ENCODE data around the gene DDX59.
"Not testable (repeated sequence)": the region's sequence is repeated elsewhere in the genome, so short reads cannot be mapped to it uniquely, and the experiment has no call there.

The DDX59 gene

DNA sequence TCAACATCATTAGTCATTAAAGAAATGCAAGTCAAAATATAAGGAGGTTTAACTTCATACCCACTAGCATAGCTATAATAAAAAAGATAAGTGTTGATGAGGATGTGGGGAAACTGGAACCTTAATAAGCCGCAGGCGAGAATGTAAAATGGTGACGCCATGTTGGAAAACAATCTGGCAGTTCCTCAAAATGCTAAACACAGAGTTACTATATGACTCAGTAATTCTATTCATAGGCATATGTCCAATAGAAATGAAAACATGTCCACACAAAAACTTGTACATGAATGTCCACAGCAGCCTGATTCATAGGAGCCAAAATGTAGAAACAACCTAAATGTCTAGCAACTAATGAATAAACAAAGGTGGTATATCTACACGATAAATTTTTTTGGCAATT lies 23.2 kb downstream of the DDX59 start:
- H3K9me3 ChIP-seq (ENCODE audit: control insufficient read depth in 2 of 2, low read length in 2 of 2): no peaks in the 10 kb centered on the region
- H3K4me1 ChIP-seq (ENCODE audit: control insufficient read depth, insufficient read depth, low read length): no peaks in the 10 kb centered on the region
- no peaks in the 10 kb centered on the region for H3K27me3 ChIP-seq (ENCODE audit: control insufficient read depth in 1 of 2, insufficient read depth in 2 of 2, low read length in 2 of 2)
- H3K27ac ChIP-seq (ENCODE audit: low read length): no peak overlapping the region
- H3K9ac ChIP-seq (ENCODE audit: low read length in 2 of 2): no peak overlapping the region
- no peak overlapping the region for H3K4me3 ChIP-seq (ENCODE audit: low read length in 2 of 2)
- peaks cover 7 to 13% of the 10 kb centered on the region in 2 donors for H3K36me3 ChIP-seq (ENCODE audit: control insufficient read depth in 2 of 2, insufficient read depth in 2 of 2, low read length in 2 of 2)

DNA sequence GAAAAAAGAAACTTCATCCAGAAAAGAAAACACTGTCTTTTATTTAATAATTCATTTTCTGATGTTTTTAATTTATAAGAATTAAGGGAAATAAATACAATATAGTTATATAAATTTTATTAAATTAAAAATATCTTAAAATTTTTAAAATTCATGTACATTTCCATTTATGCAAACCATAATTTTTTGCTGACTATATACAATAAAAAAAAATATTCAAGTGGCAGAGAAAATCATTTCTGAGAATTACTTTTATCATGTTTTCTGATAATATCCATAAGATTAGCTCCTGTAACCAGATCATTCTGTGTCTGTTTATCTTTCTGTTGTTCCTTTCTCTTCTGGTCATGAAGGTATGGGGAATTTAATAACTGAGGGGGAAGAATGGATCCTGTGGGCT lies 25.7 kb downstream of the DDX59 start:
- peaks cover 7 to 13% of the 10 kb centered on the region in 2 donors for H3K36me3 ChIP-seq (ENCODE audit: control insufficient read depth in 2 of 2, insufficient read depth in 2 of 2, low read length in 2 of 2)
- no peaks in the 10 kb centered on the region for H3K9me3 ChIP-seq (ENCODE audit: control insufficient read depth in 2 of 2, low read length in 2 of 2)
- no peak overlapping the region for H3K9ac ChIP-seq (ENCODE audit: low read length in 2 of 2)
- H3K4me1 ChIP-seq (ENCODE audit: control insufficient read depth, insufficient read depth, low read length): no peaks in the 10 kb centered on the region
- H3K27ac ChIP-seq (ENCODE audit: low read length): no peak overlapping the region
- H3K4me3 ChIP-seq (ENCODE audit: low read length in 2 of 2): no peak overlapping the region
- no peaks in the 10 kb centered on the region for H3K27me3 ChIP-seq (ENCODE audit: control insufficient read depth in 1 of 2, insufficient read depth in 2 of 2, low read length in 2 of 2)

GRCh38 chr1:200642481-200642880 lies 27.2 kb downstream of the DDX59 start:
- Histone ChIP-seq H3K9me3 (ENCODE audit: control insufficient read depth in 2 of 2, low read length in 2 of 2) (no peaks in the 10 kb centered on the region), H3K4me1 (ENCODE audit: control insufficient read depth, insufficient read depth, low read length) (no peaks in the 10 kb centered on the region), H3K27ac (ENCODE audit: low read length) (no peak overlapping the region), H3K4me3 (ENCODE audit: low read length in 2 of 2) (no peak overlapping the region), H3K9ac (ENCODE audit: low read length in 2 of 2) (no peak overlapping the region), H3K36me3 (ENCODE audit: control insufficient read depth in 2 of 2, insufficient read depth in 2 of 2, low read length in 2 of 2) (peaks cover 5 to 7% of the 10 kb centered on the region in 2 donors), H3K27me3 (ENCODE audit: control insufficient read depth in 1 of 2, insufficient read depth in 2 of 2, low read length in 2 of 2) (no peaks in the 10 kb centered on the region)

DNA sequence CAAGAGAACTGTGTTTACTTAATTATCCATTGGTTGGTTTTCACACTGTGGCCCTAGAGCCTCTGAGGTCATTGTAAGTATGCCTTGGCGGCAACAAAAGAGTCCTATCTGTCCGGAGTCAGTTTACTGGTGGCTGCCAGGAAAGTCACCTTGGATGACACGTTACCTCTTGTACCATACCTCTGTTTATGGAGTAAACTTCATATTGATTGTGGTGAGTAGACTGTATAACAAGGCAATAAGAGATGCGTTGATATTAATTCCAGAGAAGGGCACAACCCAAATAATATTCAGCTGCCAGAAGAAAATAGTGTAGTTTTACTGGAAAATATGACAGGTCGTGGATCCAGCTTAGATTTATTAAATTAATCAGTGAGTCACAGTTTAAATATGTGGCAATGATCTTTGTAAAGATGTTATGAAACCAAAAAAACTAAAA lies 28.7 kb downstream of the DDX59 start:
- no peaks in the 10 kb centered on the region for H3K4me1 ChIP-seq (ENCODE audit: control insufficient read depth, insufficient read depth, low read length)
- no peaks in the 10 kb centered on the region for H3K9me3 ChIP-seq (ENCODE audit: control insufficient read depth in 2 of 2, low read length in 2 of 2)
- H3K27ac ChIP-seq (ENCODE audit: low read length): no peak overlapping the region
- H3K4me3 ChIP-seq (ENCODE audit: low read length in 2 of 2): no peak overlapping the region
- peaks cover 0 to 2% of the 10 kb centered on the region in 2 donors for H3K36me3 ChIP-seq (ENCODE audit: control insufficient read depth in 2 of 2, insufficient read depth in 2 of 2, low read length in 2 of 2)
- no peak overlapping the region for H3K9ac ChIP-seq (ENCODE audit: low read length in 2 of 2)
- H3K27me3 ChIP-seq (ENCODE audit: control insufficient read depth in 1 of 2, insufficient read depth in 2 of 2, low read length in 2 of 2): no peaks in the 10 kb centered on the region

DNA sequence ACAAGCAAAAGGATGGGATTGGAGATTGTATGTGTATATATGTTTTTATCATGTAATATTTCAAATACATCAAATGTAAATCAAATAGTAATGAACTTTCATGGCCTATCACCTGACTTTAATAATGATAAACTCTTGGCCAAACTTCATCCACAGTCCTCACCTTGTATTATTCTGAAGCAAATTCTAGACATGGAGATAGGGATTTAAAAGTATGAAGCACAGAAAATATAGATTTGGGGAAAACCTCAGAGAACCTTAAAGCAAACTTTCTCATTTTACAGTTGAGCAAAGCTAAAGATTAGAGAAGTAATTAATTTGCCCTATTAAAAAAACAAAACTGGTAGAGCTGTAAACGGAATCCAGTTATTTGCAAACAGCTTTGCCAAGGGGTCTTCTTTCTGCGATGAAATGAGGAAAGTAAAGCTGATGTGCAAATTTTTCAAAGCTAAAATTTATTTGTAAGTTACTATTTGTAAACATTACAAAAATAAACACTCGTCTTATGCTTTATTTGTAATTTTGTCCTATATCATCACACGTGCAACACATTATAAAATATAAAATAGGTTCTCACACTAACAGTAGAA lies 29.2 kb downstream of the DDX59 start:
- no peaks in the 10 kb centered on the region for H3K4me1 ChIP-seq (ENCODE audit: control insufficient read depth, insufficient read depth, low read length)
- H3K27ac ChIP-seq (ENCODE audit: low read length): no peak overlapping the region
- H3K9ac ChIP-seq (ENCODE audit: low read length in 2 of 2): no peak overlapping the region
- no peak overlapping the region for H3K4me3 ChIP-seq (ENCODE audit: low read length in 2 of 2)
- H3K9me3 ChIP-seq (ENCODE audit: control insufficient read depth in 2 of 2, low read length in 2 of 2): no peaks in the 10 kb centered on the region
- peaks cover 0 to 2% of the 10 kb centered on the region in 2 donors for H3K36me3 ChIP-seq (ENCODE audit: control insufficient read depth in 2 of 2, insufficient read depth in 2 of 2, low read length in 2 of 2)
- no peaks in the 10 kb centered on the region for H3K27me3 ChIP-seq (ENCODE audit: control insufficient read depth in 1 of 2, insufficient read depth in 2 of 2, low read length in 2 of 2)

DNA sequence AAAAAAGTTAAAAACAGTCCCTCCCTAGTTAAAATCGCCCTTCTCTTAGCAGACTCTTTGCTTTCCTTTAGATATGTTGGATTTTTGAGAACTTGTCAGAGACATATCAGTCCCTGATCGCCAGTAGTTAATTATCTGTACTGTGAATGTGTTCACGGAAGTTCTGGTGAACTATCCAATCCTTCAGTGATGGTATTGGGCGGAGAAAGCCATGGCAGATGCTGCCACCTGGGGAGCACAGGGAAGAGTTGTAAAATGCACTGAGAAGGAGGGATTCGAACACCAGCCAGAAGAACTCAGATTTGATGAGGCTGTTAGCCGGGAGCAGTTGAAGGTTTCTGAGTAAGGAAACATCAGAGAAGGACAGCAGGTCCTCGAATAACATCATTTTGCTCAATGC lies 31.6 kb downstream of the DDX59 start:
- H3K36me3 ChIP-seq (ENCODE audit: control insufficient read depth in 2 of 2, insufficient read depth in 2 of 2, low read length in 2 of 2): no peaks in the 10 kb centered on the region
- no peaks in the 10 kb centered on the region for H3K9me3 ChIP-seq (ENCODE audit: control insufficient read depth in 2 of 2, low read length in 2 of 2)
- no peaks in the 10 kb centered on the region for H3K27me3 ChIP-seq (ENCODE audit: control insufficient read depth in 1 of 2, insufficient read depth in 2 of 2, low read length in 2 of 2)
- H3K27ac ChIP-seq (ENCODE audit: low read length): no peak overlapping the region
- no peaks in the 10 kb centered on the region for H3K4me1 ChIP-seq (ENCODE audit: control insufficient read depth, insufficient read depth, low read length)
- H3K4me3 ChIP-seq (ENCODE audit: low read length in 2 of 2): no peak overlapping the region
- no peak overlapping the region for H3K9ac ChIP-seq (ENCODE audit: low read length in 2 of 2)

GRCh38 chr1:200636681-200637080 lies 33.0 kb downstream of the DDX59 start:
- no peak overlapping the region for H3K4me3 ChIP-seq (ENCODE audit: low read length in 2 of 2)
- H3K9ac ChIP-seq (ENCODE audit: low read length in 2 of 2): no peak overlapping the region
- H3K36me3 ChIP-seq (ENCODE audit: control insufficient read depth in 2 of 2, insufficient read depth in 2 of 2, low read length in 2 of 2): no peaks in the 10 kb centered on the region
- H3K9me3 ChIP-seq (ENCODE audit: control insufficient read depth in 2 of 2, low read length in 2 of 2): no peaks in the 10 kb centered on the region
- H3K27me3 ChIP-seq (ENCODE audit: control insufficient read depth in 1 of 2, insufficient read depth in 2 of 2, low read length in 2 of 2): no peaks in the 10 kb centered on the region
- H3K4me1 ChIP-seq (ENCODE audit: control insufficient read depth, insufficient read depth, low read length): no peaks in the 10 kb centered on the region
- no peak overlapping the region for H3K27ac ChIP-seq (ENCODE audit: low read length)

DNA sequence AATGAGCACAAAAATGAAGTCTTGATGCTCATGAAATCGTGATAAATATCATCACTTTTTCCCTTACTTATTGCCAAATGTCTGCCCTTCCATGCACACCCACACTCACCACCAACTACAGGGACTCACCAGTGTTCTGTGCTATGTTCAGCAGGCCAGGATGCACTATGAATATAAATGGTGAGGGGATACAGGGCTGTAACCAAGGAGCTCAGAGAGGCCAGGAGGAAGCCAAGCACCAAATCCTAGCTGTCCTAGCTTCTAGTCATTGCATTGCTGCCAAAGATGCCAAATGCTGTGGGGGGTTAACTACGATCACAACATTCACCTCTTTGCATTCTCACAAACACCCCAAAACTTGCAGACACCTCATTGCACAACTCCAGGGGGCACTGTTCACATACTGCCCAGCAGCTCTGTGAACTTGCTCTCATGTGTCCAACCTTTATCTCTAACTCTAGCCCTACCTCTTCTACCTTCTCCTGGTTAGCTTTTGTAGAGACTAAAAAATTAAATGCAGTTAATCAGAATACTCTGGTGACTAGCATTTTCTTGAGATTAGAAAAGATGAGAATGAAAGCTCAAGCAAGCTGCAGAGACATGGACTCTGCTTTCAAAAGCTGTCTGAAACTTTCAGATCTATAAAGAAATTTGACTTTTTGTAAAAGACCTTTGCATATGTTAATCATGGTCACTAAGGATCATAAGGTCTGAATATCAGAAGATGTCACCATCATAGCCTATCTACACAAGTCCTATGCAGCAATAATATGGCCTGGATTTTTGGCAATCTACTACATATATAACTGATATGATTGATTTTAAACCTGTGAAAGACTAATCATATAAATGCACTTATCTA lies 35.2 kb downstream of the DDX59 start:
- no peak overlapping the region for H3K9ac ChIP-seq (ENCODE audit: low read length in 2 of 2)
- H3K27ac ChIP-seq (ENCODE audit: low read length): no peak overlapping the region
- no peaks in the 10 kb centered on the region for H3K36me3 ChIP-seq (ENCODE audit: control insufficient read depth in 2 of 2, insufficient read depth in 2 of 2, low read length in 2 of 2)
- no peaks in the 10 kb centered on the region for H3K9me3 ChIP-seq (ENCODE audit: control insufficient read depth in 2 of 2, low read length in 2 of 2)
- no peaks in the 10 kb centered on the region for H3K4me1 ChIP-seq (ENCODE audit: control insufficient read depth, insufficient read depth, low read length)
- no peak overlapping the region for H3K4me3 ChIP-seq (ENCODE audit: low read length in 2 of 2)
- no peaks in the 10 kb centered on the region for H3K27me3 ChIP-seq (ENCODE audit: control insufficient read depth in 1 of 2, insufficient read depth in 2 of 2, low read length in 2 of 2)

DNA sequence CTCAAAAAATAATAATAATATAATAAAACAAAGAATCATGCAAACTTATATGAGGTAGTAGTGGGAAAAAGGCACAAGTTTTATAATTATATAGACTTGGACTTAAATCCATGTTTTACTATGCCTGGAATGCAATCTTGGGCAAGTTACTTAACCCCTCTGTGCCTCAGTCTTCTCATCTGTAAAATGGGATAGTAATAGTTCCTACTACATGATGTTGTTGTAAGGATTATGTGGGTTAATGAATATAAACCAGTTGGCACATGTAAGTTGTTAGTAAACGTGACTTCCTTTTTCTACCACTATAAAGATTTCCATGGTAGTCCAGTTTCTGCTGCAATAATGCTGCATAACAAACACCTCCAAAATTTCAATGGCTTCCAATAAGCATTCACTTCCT lies 38.3 kb downstream of the DDX59 start:
- no peak overlapping the region for H3K9ac ChIP-seq (ENCODE audit: low read length in 2 of 2)
- no peaks in the 10 kb centered on the region for H3K9me3 ChIP-seq (ENCODE audit: control insufficient read depth in 2 of 2, low read length in 2 of 2)
- H3K27ac ChIP-seq (ENCODE audit: low read length): no peak overlapping the region
- H3K4me3 ChIP-seq (ENCODE audit: low read length in 2 of 2): no peak overlapping the region
- H3K36me3 ChIP-seq (ENCODE audit: control insufficient read depth in 2 of 2, insufficient read depth in 2 of 2, low read length in 2 of 2): no peaks in the 10 kb centered on the region
- no peaks in the 10 kb centered on the region for H3K27me3 ChIP-seq (ENCODE audit: control insufficient read depth in 1 of 2, insufficient read depth in 2 of 2, low read length in 2 of 2)
- no peaks in the 10 kb centered on the region for H3K4me1 ChIP-seq (ENCODE audit: control insufficient read depth, insufficient read depth, low read length)

DNA sequence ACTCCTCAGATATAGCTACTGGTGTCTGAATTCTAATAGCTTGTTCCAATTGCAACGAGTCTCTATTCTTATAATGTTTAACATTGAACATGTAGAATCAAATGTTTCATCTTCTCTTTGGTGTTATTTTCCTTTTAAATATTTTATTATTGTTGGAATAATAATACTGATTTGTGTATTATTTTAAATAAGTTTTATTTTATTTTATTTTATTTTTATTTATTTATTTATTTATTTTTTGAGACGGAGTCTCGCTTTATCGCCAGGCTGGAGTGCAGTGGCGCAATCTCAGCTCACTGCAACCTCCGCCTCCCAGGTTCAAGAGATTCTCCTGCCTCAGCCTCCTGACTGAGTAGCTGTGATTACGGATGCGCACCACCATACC lies 39.2 kb downstream of the DDX59 start:
- not testable (repeated sequence) for H3K27me3 ChIP-seq (ENCODE audit: control insufficient read depth in 1 of 2, insufficient read depth in 2 of 2, low read length in 2 of 2); H3K9ac ChIP-seq (ENCODE audit: low read length in 2 of 2); H3K36me3 ChIP-seq (ENCODE audit: control insufficient read depth in 2 of 2, insufficient read depth in 2 of 2, low read length in 2 of 2); H3K27ac ChIP-seq (ENCODE audit: low read length); H3K4me3 ChIP-seq (ENCODE audit: low read length in 2 of 2); H3K4me1 ChIP-seq (ENCODE audit: control insufficient read depth, insufficient read depth, low read length); H3K9me3 ChIP-seq (ENCODE audit: control insufficient read depth in 2 of 2, low read length in 2 of 2)

GRCh38 chr1:200629876-200630514 lies 39.7 kb downstream of the DDX59 start:
- Histone ChIP-seq H3K9me3 (ENCODE audit: control insufficient read depth in 2 of 2, low read length in 2 of 2) (no peaks in the 10 kb centered on the region), H3K4me3 (ENCODE audit: low read length in 2 of 2) (no peak overlapping the region), H3K36me3 (ENCODE audit: control insufficient read depth in 2 of 2, insufficient read depth in 2 of 2, low read length in 2 of 2) (no peaks in the 10 kb centered on the region), H3K4me1 (ENCODE audit: control insufficient read depth, insufficient read depth, low read length) (no peaks in the 10 kb centered on the region), H3K27me3 (ENCODE audit: control insufficient read depth in 1 of 2, insufficient read depth in 2 of 2, low read length in 2 of 2) (no peaks in the 10 kb centered on the region), H3K27ac (ENCODE audit: low read length) (no peak overlapping the region), H3K9ac (ENCODE audit: low read length in 2 of 2) (no peak overlapping the region)

Data from stomach smooth muscle (tissue), 2 donors.